Pancreas (tissue), 8 donors: ENCODE results near the gene BAZ2B. TPM values are rescaled to one million over a fixed set of nuclear protein-coding genes. Genes with fewer than 3 reads are reported as not detected.

Source experiments
- polyA plus RNA-seq, 2 donors: library from polyadenylated mRNA; stranded (reverse); fragments of 200-250 nt; gene quantifications; one replicate each; pipeline ENCODE4 v1.2.3, GENCODE V29; 2013
- total RNA-seq, 6 donors: library from RNA; stranded (reverse); fragmentation: NEBNext Ultra II Directional in 4 of 6; extraction: Animal tissue kit (Norgen Biotek cat#: 25700) in 4 of 6; gene quantifications; one replicate each; pipeline versions ENCODE4 v1.2.1 to v1.2.4, GENCODE V29; 2021 to 2023
- donor health status: healthy with polysubstance abuse.
- donor health status: DM: no; HTN: no; CAD: no; lungs with moderate emphysema.
- donor health status: DM: no; HTN: no; CAD: no.
- donor health status: Bipolar disorder and iron deficiency.
- donor health status: DM: yes; HTN: yes; CAD: no.
- donor health status: DM: no; HTN: no; CAD: no.
- donor health status: DM: no; HTN: no; CAD: no.
- donor health status: DM: yes; HTN: yes; CAD: no.

BAZ2B gene
- total and polyA plus RNA-seq, 8 donors: 14.4 to 52.1 (median 34.4) TPM

Other genes starting within 250 kb of the BAZ2B start
- 10 to 100 TPM; 17.9 to 31.9 (median 22.0) TPM for gene MARCHF7, start 96.0 kb upstream of the BAZ2B start, total RNA-seq
- 10 to 100 TPM in 1 of 2 donors, 1 to 10 TPM in 1; 8.4 to 19.3 TPM for gene MARCHF7, start 96.0 kb upstream of the BAZ2B start, polyA plus RNA-seq
- gene CD302, start 181.7 kb upstream of the BAZ2B start, total RNA-seq: 10 to 100 TPM in 4 of 6 donors, 1 to 10 TPM in 2; 7.0 to 18.4 (median 14.6) TPM
- 10 to 100 TPM in 1 of 2 donors, 1 to 10 TPM in 1; 8.3 to 12.0 TPM for gene CD302, start 181.7 kb upstream of the BAZ2B start, polyA plus RNA-seq